Stimulated activated CD4-positive, alpha-beta T cell treated with anti-CD3 and anti-CD28 coated beads, Interleukin-12 subunit alpha, Interleukin-12 subunit beta, amount 100 ng/mL, for 4 hours (primary cell): ENCODE measurements around the gene SLU7.
"Not testable (repeated sequence)": the region's sequence is repeated elsewhere in the genome, so short reads cannot be mapped to it uniquely, and the experiment has no call there.

Source experiments
- DNase-seq: peaks from one replicate; pipeline ENCODE4 v3.0.0-alpha.2; 2020

Gene SLU7

DNA sequence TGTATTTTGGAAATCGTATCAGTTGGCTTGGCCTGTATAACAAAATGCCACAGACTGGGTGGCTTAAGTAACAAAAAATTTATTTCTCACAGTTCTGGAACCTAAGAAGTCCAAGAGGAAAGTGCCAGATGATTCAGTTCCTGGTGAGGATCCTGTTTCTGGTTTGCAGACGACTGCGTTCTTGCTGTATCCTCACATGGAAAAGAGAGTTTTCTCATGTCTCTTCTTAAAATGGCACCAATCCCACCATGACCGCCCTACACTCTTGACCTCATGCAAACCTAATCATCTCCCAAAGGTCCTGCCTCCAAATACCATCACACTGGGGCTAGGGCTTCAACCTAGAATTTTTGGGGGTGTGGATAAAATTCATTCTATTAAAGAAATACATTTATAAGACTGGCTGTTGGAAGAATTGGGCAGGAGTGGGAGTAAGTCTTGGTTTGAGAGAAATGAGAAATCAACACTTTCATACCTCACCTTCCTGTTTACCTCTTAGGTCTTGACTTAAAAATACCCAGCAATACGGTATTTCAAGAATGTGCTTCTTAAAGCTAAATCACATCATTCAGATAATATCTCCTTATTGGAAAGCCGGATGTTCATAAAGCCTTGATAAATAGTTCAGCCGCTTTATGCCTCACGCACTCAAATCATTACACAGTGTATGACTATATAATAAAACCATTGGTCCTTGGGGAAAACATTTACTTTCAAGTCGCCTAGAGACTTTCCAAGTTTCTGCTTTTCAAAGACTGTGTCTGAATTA, 31.5 kb upstream of the SLU7 start:
- DNase-seq = no peak

DNA sequence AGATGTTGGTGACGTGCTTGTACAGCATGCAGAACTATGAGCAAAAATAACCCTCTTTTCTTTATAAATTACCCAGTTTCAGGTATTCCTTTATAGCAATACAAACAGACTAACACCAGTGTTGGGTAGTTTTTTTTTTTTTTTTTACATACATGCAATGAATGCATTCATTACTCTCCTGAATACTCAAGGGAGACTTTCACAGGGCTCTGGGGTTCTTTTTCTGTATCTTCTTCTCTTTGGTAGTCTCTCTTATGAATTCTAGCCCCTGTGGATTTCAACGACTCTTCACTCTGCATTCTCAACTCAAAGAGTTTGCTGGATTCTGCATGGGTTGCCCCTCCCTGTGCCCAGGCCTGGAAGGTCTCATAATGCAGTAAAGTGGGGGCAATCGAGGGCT, 30.6 kb upstream of the SLU7 start:
- DNase-seq = no peak

- no peak for DNase-seq
Observed at GRCh38 chr5:160448886-160449285, 30.0 kb upstream of the SLU7 start.

DNA sequence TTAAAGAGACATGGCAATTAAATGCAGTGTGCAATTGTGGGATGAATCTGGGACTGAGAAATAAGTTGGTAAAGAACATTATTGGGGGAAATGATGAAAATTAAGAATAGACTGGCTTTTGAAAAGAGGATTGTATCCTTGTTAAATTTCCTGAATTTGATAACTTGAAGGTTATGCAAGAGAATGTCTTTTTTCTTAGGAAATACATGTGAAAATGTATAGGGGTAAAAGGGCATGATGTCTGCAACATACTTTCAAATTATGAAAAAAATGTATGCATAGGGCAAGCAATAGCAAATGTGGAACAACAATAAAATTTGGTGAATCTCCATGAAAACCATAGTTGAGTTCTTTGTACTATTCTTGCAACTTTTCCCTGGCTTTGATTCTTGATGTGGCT, 26.9 kb upstream of the SLU7 start:
- no peak for DNase-seq

DNA sequence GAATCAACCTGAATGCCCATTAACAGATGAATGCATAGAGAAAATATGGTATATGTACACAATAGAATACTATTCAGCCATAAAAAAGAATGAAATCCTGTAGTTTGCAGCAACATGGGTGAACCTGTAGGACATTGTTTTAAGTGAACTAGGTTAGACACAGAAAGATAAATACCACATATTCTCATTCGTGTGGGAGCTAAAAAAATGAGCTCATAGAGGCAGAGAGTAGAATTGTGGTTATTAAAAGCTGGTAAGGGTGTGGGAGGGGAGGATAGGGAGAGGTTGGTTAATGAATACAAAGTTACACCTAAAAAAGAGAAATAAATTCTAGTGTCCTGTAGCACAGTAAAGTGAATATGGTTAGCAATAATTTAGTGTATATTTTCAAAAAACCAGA, 26.3 kb upstream of the SLU7 start:
- DNase-seq = no peak

- DNase-seq = no peak
Observed at GRCh38 chr5:160444407-160444806, 25.5 kb upstream of the SLU7 start.

GRCh38 chr5:160442824-160443431, 24.0 kb upstream of the SLU7 start:
- no peak for DNase-seq

GRCh38 chr5:160441311-160441781, 22.5 kb upstream of the SLU7 start:
- no peak for DNase-seq

DNA sequence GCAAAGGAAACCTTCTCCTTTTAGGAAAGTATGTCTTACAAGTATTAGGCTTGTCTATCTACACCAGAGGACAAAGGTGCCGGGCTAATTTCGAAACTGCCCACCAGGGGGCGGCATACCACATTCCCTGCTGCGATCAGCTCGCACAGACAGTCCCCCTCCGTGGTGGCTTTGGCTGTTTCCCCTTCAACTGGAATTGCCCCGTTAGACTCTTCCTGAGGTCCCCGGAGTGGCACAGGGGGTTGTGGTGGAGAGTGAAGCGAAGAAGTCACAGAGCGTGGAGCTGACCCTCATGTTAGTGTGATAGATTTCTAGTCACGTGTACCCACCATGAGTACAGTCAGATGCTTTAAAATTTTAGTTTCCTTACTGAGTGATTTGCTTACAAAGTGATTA, 20.3 kb upstream of the SLU7 start:
- DNase-seq = peak; percentile 90

DNA sequence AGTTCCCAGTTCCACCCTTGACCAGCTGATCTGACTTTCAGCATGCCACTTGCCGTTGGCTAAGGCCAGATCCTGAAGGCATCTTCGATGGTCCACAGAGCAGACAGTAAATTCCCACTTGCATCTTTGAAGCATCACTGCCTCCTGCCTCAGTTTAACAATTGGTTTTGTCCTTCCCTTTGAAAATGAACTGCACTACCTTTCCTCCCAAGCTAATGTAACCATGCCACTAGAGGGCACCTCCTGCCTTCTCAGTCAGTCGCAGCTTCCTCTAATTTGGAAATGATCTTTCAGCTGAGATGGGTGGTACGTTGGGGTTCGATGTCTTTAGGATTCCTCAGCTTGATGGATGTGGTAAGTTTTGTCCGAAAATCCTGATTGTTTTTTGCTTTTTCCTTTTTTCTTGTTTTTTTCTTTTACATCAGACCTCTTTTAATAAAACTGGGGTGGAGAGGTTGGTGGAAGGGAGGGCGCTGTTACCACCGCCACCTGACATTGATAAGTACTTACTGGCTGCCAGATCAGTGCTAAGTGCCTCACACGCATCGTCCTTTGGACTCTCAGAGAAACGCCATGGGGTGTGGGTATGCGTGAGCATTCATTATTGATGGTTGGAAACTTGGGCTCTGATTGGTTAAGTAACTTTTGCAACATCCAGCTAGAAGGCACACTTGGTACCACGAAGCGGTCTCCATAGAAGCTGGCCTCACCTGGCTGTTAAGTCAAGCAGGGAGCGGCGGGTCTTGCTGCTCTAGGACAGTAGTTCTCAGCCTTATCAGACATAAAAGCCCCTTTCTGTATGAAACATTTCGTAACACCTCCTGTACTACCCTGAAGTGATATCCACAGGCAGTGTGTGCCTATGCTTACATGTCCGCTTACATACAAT, 19.7 kb upstream of the SLU7 start:
- peak; percentile 36 for DNase-seq

- DNase-seq = no peak
Observed at GRCh38 chr5:160437271-160437670, 18.4 kb upstream of the SLU7 start.

- DNase-seq = not testable (repeated sequence)
Observed at GRCh38 chr5:160436661-160437060, 17.8 kb upstream of the SLU7 start.

- no peak for DNase-seq
Observed at GRCh38 chr5:160436017-160436416, 17.1 kb upstream of the SLU7 start.

DNA sequence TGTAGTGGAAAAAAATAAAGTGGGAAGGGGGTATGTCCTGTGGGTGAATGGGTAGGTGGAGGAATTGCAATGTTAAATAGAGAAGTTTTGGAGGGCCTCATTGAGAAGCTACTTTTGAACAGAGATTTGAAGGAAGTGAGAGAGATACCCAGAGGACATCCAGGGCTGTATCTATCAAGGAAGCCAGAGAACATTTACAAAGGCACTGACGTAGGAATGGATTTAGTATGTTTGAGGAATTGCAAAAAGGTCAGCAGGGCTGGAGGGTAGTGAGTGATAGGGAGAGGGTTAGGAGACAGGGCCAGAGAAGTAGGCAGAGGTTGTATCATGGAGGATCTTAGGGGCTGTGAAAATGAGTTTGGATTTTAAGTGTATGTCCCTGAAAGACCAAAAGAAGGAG, 16.7 kb upstream of the SLU7 start:
- no peak for DNase-seq

GRCh38 chr5:160434022-160434531, 15.2 kb upstream of the SLU7 start:
- no peak for DNase-seq

DNA sequence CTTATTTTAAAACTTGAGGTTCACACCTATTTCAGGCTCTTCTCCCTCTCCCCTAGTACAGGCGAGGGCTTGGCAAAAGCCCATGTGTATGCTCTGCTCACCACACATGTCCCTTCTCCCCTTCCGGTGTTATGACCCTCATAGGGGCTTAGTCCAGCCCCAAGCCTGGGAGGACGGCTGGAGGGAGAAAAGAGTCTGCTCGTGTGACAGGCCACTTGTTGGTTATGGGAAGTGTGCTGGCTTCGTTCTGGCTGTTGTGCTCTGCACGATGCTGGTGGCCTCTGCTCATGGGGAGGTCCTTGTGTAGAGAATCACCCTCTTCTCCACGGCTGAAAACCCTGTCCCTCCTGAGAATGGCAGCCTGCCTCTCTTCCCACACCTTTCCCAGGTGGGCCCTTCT, 13.9 kb upstream of the SLU7 start:
- DNase-seq = no peak

DNA sequence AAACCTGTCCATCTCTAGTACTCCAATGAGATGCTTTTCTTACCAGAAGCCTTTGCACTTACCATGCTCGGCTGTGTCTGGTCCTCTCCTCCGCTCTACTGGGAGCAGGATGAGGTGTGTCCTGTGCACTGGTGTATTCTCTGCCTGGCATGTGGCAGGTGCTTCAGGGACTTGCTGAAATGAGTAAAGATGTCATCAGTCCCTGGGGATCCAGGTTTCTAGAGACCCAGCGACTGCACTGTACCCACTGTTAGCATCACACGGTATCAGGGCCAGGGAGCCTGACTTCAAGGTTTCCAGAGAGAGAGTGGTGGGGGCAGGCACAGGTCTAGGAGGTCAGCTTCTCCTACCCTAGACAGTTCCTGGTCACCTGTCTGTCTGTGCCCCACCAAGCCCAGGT, 13.3 kb upstream of the SLU7 start:
- no peak for DNase-seq

- no peak for DNase-seq
Observed at GRCh38 chr5:160427607-160428006, 8.7 kb upstream of the SLU7 start.

GRCh38 chr5:160423099-160423498, 4.2 kb upstream of the SLU7 start:
- no peak for DNase-seq

DNA sequence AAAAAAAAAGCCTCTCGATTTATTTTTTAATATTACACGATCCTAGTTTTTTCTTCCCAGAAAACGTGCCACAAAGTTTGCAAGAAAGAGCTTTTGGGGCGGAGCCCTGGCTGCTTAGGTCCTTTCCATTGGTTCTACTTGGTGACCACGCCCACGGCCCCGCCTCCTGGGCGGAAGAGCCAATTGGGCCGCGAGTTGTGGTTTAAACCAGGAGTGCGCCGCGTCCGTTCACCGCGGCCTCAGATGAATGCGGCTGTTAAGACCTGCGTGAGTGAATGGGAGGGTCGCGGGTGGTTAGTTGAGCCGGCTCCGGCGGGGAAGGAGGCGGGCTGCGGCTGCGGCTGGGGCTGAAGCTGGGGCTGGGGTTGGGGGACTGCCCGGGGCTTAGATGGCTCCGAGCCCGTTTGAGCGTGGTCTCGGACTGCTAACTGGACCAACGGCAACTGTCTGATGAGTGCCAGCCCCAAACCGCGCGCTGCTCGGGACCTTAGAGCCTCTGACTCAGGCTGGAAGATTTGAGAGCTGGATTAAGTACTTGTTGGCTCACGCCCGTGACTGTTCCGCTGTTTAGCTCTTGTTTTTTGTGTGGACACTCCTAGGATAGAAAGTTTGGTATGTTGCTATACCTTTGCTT, 2.9 kb upstream of the SLU7 start, which contains the start of gene PTTG1:
Gene PTTG1, plus strand, starts transcription at position 231 of the 634 bp plus-strand sequence. CDS start 458 bp downstream, outside the sequence.
- peak; percentile 90 for DNase-seq

DNA sequence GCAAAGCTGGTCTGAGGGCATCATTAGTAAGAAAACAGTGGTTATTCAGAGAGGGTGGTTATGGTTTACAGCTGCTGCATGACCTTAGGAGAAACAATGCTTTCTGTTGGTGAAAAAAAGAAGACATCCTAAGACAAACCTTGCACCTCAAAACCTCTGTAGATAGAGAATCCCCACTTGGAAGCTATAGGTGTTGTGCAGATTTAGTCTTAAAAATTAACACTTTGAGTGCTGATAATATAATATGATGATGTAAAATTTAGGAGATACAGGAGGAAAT, 1.4 kb upstream of the SLU7 start:
- no peak for DNase-seq

DNA sequence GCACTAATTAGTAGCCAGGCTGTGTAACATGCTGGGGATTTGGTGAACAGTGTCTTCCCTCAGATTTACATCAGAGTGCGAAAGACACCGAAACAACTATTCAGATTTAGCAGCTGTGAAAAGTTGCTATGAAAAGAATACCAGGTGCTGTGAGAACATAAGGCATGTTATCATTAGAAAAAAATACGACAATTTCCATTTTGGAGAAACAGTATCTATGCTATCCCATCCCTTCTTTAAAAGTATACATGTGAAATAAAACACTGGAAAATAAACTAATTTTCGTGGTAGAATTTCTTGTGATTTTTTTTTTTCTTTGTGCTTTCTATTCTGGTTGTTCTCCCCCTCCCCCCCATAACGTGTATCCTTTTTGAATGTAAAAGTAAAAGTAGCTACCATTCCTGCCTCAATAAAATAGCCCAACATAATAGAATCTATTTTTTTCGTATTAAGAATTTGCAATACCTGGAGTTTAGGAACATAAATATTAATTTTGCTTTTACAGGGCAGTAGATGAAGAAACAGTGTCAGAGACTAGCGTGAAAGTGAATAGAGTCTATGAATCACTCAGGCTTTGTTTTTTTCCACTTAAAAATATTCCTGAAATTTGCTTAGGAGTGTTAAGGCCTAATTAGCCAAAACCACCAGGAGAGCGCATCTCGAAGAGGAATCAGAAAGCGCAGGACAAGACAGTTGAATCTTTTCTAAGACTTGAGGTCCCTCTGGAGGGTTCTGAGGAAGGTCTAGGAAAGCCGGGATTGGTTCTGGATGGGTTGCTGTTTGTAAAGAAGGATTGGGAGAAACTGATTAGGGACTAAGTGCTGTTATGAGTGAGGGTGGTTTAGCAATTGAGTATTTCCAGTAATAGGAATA, 813 bp upstream of the SLU7 start:
- DNase-seq = no peak
